ENCODE data around the gene ZNF700.

GRCh38 chr19:11881151-11881800 is 43.6 kb upstream of the ZNF700 start:
- TF ChIP-seq CTCF (conservative IDR thresholded peaks at IDR 0.05) (peak; percentile 78), ZFX (IDR thresholded peaks at IDR 0.05) (no peak)
